HG03175 (cell line): ENCODE results near the gene REX1BD.
"Not testable (repeated sequence)": the region's sequence is repeated elsewhere in the genome, so short reads cannot be mapped to it uniquely, and the experiment has no call there.

Source experiments
- ATAC-seq: cut with Tn5 transposase; IDR thresholded peaks from one replicate; pipeline ENCODE4 v1.9.1; 2021; ENCODE audit warnings: mild to moderate bottlenecking, moderate library complexity; ENCODE audit not compliant: unreplicated experiment

Gene REX1BD

DNA sequence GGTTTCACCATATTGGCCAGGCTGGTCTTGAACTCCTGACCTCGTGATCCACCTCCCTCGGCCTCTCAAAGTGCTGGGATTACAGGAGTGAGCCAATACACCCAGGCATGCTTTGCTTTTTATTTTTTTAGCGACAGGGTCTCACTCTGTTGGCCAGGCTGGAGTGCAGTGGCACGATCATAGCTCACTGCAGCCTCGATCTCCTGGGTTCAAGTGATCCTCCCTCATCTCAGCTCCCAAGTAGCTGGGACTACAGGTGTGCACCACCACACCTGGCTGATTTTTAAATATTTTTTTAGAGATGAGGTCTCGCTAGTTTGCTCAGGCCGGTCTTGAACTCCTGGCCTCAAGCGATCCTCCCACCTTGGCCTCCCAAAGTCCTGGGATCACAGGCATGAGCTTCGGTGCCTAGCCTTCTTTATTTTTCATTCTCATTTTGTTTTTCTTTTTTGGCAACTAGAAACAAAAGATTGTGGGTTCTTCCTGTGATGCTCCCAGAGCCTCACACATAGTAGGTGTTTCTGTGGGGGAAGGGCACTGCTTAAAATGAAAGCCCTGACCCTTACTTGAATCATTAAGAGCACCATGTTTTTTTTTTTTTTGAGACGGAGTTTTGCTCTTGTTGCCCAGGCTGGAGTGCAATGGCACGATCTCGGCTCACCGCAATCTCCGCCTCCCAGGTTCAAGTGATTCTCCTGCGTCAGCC is 12.2 kb downstream of the REX1BD start:
- not testable (repeated sequence) for ATAC-seq

- no peak for ATAC-seq
Observed at GRCh38 chr19:18601875-18602274, 13.3 kb downstream of the REX1BD start.

DNA sequence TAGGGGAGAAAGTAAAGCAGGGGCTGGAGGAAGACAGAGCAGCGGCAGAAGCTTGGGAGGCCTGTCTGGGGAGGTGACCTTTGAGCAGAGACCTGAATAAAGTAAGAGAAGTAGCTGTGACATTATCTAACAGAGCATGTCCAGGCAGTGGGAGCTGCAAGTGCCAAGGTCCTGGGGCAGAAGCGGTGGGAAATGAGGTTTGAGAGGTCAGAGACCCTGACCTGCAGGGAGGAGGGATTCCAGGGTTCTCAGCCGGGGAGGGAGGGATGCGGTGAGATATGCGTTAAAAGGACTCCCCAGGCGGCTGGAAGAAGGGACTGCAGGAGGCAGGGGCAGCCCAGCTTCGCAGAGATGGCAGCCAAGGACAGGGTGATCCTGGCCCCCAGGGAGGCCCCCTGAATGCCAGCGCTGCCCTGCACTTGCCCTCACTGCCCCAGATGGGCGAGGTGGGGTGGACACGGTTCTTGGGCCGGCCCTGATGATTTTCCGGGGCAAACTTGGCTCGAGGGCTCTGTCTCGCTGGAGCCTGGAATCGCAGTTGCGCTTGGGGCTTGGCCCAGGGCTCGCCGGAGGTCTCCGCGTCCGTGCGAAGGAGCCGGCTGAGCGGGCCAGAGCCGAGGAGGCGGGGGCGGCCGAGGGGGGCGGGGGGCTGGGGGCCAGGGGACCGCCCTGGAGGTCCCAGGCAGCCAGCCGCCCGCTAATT is 14.8 kb downstream of the REX1BD start:
- ATAC-seq = no peak

- ATAC-seq = no peak
Observed at GRCh38 chr19:18603958-18604819, 15.6 kb downstream of the REX1BD start.

GRCh38 chr19:18604820-18605159 is 16.2 kb downstream of the REX1BD start:
- no peak for ATAC-seq

DNA sequence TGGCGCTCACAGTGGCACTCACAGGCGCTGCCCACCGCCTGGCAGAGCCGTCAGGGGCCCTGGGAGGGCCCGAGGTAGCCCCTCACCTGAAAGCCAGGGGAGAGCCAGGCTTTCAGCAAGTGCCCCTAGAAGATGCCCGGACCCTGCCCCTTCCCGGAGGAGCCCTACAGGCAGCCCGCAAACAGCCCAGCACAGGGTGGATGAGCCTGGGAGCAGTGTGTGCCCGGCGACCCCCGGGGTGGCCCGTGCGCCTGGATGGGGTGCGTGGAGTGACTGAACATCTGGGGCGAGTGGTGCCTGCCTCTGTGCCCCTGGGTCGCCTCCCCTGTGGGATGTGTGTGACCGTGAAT is 16.6 kb downstream of the REX1BD start:
- no peak for ATAC-seq

DNA sequence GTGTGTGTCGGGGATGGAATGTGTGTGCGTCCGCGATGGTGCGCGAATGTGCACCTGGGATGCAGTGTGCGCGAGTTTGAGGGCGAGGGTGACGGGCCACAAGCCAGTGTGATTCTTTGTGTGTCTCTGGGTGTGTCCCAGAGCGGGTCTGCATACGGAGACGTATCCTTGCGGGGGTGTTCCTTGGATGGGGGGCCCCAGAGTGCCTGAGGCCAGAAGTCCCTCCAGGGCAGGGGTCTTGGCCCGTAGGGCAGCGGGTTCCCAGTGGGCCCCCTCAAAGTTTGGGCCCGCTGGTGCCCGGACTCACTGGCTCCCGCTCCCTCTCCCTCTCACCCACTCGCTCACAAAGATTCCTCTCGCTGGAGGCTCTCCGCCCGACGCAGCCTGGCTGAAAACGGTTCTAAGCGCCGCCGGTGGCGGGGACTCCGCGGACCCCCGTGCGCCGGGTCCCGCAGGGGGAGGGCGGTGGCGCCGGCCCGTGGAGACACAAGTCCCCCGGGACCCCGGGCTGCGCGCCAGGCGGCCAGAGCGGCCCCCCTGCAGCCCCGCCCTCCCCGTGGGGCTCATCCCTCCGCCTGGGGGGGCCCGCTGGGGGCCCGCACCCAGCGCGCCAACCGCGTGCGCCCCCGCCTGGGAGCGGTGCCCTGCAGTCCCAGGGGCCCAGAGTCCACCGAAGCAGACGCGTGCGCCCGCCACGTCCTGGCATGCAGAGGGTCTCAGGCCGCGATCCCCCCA is 17.1 kb downstream of the REX1BD start:
- ATAC-seq = no peak

DNA sequence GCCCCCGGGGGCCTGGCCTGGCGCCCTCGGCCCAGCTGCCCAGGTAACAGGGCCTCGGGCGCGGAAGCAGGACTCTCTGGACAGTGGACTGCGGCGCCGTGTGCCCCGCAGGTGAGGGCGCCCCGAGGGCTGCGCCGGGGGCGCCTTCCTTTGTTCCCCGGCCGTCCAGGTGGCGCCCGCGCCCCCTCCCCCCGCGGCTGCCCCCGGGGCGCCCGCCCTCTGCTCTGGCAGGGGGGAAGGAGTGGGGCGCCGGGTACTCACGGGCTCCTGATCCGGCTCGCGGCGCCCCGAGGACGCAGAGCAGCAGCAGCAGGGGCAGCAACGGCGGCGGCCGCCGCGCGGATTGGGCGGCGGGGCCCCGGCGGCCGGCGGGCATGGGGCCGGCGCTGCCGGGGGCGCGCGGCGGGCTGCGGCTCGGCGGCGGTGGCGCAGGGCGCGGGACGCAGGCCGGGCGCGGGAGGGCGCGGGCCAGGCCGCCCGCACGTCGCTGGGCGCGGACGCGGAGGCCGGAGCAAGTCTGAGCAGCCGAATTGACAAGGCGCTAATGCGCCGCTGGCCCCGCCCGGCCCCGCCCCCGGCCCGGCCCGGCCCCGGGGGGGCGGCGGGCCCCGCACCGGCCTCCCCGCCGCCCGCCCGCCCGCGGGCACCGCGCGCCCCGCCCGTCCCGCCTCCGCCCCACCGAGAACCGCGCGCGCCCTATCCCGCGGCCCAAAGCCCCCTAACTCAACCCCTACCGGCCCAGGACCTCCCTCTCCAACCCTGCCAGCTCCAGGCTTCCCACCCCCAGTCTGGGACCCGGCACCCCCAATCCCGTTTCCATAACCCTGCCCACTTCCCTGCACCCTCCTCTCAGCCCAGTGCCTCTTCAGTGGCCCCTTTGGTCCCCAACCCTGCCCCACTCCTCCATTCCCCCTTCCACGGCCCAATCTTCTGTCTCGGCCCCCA is 18.0 kb downstream of the REX1BD start, which contains the start of gene CRLF1:
Gene CRLF1 (minus strand): TSS at position 519 of the 945 bp plus-strand sequence. CDS start 143 bp downstream, at position 376.
- ATAC-seq = no peak

DNA sequence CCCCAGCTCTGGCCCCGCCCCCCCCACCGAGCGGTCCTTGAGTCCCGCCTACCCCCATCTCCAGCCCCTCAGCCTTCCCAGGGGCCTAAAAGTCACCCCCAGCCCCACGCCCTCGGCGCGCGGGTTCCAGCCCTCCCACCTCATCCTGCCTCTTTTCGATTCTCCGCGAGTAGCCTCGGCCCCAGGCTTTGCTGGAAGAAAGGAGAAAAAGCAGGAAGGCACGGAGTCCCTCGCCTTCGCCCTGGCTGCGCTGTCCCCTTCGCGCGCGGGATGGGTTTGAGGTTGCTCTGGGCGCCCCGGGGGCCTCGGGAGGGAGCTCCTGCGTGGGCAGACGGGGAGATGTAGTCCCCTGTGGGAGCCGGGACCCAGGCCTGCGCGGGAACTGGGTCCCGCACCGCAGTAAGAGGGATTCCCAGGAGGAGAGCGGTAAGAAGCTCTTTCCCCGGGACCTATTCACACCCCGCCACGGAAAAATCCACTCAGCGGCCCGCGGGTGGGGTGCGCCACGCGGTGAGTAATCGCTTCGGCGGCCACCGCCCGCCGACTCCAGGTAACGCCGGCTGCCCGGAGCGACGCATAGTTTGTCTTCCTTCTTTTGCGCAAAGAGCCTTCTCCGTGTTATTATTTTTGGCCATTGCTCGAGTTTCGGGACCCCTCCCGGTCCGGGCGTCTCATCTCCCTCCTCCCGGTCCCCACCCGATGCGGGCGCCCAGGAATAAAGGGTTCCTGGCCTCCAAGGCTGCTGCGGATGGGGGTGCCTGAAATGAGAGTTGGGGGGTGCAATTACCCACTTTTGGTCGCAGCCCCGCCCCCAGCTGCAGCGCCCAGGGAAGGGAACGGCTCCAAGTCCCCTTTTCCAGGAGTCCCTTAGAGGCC is 18.9 kb downstream of the REX1BD start:
- ATAC-seq = no peak

GRCh38 chr19:18608102-18608804 is 19.7 kb downstream of the REX1BD start:
- no peak for ATAC-seq

DNA sequence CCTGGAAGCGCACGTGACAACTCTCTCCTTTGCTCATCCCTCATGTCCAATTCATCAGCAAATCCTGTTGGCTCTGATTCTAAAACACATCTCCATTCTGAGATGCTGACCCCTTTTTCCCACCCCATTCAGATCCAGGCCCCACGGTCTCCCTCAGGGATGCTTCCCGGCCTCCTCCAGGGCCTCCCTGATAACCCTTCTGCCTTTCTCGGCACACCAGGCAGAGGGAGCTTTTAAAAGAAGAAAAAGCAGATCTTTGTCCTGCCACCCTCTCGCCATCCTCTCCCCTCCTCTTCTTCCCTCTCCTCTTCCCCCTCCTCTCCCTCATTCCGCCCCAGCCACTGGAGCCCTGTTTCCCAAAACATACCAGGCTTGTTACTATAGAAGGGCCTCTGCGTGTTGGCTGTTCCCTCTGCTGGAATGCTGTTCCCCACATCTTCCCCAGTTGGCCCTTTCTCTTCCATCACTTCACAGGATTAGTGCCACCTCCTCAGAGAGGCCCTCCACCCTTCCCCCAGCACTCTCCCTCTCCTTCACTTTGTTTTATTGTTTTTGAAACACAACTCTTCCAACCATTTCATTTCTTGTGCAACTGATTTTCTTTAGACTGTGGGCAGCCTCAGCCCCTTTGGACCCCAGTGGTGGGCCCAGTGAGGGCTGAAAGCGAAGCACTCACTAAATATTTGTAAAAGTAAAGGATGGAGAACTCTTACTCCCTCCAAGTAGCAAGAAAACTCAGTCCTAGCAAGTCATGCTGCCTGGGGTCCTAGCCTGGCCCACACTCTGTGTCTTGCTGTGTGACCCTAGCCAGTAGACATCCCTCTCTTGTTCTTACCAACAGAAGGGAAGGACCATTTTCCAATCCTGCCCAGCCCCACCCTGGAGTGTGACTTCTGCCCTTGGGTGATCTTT is 20.5 kb downstream of the REX1BD start:
- no peak for ATAC-seq

DNA sequence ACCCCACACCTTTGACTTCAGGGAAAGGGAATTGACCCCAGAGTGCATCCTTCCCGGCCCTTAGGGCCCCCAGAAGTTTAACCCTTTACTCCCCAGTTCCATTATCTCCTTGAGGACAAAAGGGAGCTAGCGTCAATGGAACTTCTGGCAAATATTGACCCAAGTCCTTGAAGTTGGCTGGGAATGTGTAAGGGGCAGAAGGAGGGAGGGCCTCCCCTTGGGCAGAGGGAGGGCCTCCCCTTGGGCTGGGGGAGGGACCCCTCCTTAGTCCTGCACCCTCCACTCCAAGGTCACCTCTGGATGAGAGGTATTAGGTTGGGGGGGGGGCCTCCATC is 21.1 kb downstream of the REX1BD start:
- no peak for ATAC-seq

DNA sequence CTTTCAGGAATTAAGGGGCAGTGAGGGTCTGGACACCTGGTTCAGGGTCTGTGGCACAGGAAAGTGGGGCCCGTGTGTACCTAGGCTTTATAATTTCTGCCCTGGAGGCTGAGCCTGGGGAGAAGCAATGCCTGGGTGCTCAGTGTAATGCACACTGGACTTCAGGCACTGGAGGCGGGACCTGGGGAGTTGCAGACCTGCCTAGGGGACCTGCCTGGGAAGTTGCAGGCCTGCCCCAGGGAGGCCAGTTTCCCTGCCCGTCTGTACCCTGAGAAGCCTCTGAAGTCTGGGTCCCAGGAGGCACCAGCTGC is 21.6 kb downstream of the REX1BD start:
- ATAC-seq = no peak

DNA sequence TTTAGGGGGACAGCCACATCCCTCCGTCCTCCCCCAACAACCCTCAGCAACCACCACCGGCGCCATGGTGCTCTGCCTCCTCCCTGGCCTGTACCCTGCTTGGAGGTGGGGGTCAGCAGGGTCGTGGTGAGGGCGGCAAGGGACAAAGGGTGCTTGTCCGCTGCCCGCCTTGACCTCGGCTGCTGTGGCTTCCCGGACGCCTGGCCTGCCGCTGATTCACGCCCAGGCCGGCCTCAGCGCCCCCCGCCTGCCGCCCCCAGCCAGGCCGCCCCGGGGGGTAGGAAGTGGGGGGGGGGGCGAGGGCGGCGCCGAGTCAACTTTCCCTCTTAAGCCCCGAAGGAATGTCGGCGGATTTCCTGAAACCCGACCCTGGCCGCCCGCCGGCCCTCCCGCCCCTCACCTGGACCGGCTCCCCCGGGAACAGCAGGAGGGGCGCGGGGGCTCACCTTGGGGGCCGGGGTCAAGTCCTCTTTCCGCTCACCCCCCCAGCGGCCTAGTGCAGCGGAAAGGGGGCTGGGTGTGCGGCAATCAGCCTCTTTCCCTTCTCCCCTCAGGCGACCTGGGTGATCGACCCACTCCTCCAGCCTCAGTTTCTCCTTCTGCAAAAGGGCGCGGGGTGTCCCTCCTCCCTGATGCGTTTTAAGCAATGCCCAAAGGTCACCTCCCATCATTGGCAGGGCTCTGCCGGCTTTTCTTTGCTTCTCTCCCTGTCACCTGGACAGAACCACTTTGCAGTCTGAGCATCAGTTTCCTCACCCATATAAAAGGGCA is 22.1 kb downstream of the REX1BD start:
- no peak for ATAC-seq

- no peak for ATAC-seq
Observed at GRCh38 chr19:18611327-18612050, 22.9 kb downstream of the REX1BD start.

- ATAC-seq = no peak
Observed at GRCh38 chr19:18612051-18612771, 23.6 kb downstream of the REX1BD start.
